GM10266 (cell line): ENCODE data around the gene SNX2.

Experiments
- DNase-seq: peaks from one replicate; pipeline ENCODE4 v3.0.0; 2012; ENCODE audit errors: extremely low spot score
- TF ChIP-seq, protein P1 (sequence below): IDR thresholded peaks from 2 replicates; pipeline ENCODE4 v1.5.1; 2012; ENCODE audit warnings: mild to moderate bottlenecking, low read depth; ENCODE audit not compliant: control insufficient read depth, insufficient read depth; ENCODE audit errors: missing control alignments

The SNX2 gene

DNA sequence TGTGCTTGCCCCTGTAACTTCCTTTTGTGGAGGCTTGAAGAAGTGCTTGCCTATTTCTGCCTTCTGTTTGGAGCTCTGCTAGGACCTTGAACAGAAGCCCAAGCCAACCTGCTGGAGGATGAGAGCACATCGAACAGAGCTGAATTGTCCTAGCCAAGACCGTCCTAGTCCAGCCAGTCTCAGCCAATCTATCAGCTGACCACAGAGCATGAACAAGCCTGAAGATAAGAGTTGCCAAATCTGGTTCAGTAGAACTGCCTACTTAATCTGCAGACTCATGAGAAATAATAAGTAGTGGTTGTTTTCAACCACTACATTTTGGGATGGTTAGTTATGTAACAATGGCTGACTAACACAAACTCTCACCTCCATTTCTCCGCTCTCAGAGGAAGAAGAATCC lies 4.4 kb upstream of the SNX2 start:
- DNase-seq, result no peak
- TF ChIP-seq, protein P1, sequence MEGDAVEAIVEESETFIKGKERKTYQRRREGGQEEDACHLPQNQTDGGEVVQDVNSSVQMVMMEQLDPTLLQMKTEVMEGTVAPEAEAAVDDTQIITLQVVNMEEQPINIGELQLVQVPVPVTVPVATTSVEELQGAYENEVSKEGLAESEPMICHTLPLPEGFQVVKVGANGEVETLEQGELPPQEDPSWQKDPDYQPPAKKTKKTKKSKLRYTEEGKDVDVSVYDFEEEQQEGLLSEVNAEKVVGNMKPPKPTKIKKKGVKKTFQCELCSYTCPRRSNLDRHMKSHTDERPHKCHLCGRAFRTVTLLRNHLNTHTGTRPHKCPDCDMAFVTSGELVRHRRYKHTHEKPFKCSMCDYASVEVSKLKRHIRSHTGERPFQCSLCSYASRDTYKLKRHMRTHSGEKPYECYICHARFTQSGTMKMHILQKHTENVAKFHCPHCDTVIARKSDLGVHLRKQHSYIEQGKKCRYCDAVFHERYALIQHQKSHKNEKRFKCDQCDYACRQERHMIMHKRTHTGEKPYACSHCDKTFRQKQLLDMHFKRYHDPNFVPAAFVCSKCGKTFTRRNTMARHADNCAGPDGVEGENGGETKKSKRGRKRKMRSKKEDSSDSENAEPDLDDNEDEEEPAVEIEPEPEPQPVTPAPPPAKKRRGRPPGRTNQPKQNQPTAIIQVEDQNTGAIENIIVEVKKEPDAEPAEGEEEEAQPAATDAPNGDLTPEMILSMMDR, result no peak

DNA sequence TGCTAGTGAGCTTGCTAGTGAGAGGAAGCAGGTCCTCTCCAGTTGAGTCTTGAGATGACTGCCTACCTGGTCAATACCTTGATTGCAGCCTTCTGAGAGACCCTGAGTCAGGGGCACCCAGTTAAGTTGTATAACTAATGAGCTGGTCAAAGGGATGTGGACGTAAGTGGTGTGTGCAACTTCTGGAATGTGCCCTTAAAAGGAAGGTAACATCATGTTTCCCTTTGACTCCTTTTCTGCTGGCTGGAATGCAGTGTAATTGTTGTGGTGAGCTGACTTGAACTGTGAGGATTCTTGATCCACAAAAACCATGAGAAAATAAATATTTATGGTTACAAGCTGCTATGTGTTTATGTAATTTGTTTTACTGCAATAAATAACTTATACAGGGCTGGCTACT lies 2.4 kb upstream of the SNX2 start:
- TF ChIP-seq, protein P1, result no peak
- no peak for DNase-seq

DNA sequence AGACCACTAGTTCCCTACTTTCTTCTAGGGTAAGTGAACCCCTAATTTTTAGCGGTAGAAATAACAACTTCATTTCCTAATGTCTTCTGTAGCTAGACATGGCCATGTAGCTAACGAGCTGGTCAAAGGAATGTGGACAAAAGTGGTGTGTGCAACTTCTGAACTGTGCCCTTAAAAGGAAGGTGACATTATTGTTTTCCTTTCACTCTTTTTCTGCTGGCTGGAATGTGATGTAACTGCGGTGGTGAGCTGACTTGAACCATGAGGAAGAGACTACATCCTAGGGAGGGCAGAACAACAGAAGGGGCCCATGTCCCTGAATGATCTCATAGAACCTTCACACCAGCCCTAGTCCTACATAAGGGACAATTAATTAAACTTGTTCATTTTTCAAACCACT lies 1.3 kb upstream of the SNX2 start:
- no peak for DNase-seq
- TF ChIP-seq, protein P1, result no peak

DNA sequence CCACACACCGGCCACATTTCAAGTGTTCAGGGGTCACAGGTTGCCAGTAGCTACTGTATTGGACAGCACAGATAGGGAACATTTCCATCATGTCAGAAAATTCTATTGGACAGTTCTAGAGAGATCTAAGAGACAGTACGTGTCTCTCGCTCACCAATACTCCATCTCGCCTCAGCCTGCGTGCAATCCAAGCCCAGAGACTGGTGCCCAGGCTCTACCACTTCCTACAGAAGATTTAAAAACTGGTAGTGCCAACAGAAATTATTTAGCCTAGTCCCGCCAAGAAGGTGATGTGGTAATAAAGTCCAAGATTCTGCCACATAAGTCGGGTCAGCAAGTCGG lies 390 bp upstream of the SNX2 start:
- DNase-seq, result no peak

DNA sequence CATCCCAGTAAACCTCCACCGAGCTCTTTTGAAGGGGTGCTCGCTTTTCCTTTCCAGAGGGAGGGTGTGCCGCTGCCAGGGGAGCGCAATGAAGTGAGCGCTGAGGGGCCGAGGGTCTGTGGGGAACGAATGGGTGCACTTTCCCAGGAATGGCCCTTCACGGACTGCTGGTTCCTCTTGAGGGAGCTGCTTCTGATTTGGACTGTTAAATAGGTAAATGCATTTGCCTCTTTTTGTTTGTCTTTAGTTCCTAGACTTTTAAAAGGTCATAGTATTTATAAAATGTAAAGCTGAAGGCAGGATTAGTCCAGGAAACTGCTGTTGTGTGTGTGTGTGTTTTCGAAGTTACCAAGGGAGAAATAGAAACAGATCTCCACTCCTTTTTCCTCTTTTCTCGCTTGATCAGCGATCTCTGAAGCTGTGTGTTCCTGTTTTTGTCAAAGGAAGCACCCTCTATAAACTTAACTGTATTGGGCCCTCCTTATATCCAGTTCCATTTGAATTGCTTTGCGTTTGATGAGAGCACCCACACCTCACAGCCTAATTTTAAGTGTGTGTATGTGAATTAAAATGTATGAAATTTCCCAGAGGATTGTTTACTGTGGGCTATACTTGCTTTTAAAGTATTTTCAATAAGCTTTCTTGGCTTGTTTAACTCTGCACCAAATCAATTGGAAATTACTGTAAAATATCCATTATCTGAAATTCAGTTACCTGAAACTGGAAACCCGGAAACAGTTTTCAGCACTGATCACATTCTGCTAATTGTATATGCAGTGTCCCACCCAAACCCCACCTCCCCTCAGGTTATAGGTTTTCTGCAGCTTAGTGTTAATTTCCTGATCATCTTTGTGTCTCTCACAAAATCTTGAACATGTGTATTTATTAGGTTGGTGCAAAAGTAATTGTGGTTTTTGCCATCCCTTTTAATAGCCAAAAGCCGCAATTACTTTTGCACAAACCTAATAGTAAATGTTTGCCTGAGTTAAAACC lies 966 bp downstream of the SNX2 start:
- TF ChIP-seq, protein P1, result no peak
- no peak for DNase-seq

More for the DNA sequence above, 390 bp upstream of the SNX2 start:
- TF ChIP-seq, protein P1, result no peak

DNA sequence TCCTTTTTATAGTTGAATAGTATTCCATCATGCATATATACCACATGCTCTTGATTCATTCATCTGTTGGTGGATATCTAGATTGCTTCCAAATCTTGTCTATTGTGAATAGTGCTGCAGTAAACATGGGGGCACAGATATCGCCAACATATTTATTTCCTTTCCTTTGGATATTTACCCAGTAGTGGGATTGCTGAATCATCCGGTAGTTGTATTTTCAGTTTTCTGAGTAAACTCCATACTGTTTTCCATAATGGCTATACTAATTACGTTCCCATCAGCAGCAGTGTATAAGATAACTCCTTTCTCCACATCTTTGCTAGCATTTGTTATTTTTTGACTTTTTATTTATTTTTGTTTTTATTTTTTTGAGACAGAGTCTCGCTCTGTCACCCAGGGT lies 3.3 kb downstream of the SNX2 start:
- TF ChIP-seq, protein P1, result no peak
- no peak for DNase-seq

DNA sequence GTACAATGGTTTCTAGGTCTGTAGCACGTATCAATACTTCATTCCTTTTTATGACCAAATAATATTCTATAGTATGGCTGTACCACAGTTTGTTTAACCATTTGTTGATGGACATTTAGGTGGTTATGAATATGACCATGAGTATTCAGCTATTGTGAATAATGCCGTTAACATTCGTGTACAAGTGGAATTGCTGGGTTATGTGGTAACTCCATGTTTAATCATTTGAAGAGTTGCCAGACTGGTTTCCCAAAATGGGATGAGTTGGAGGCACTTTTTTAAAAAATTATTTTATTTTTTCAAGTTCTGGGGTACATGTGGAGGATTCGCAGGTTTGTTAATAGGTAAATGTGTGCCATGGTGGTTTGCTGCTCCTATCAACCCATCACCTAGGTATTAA lies 4.6 kb downstream of the SNX2 start:
- TF ChIP-seq, protein P1, result no peak
- DNase-seq, result no peak
